HepG2 (cell line): ENCODE results near the gene EPHA2. TPM values are rescaled to one million over a fixed set of nuclear protein-coding genes. Genes with fewer than 3 reads are reported as not detected.
A peak's percentile ranks its signal among the peaks of the same experiment; 100 is the strongest.

Experiments used
- HMGA1 ChIP-seq: sonication (generic); formaldehyde crosslinking; conservative IDR thresholded peaks from 2 replicates; pipeline ENCODE4 v1.4.0; 2020; ENCODE audit warnings: missing genetic modification reagents
- HOXD1 ChIP-seq: sonication (generic); formaldehyde crosslinking; IDR thresholded peaks from 2 replicates; pipeline ENCODE4 v1.5.0; 2020; ENCODE audit warnings: missing genetic modification reagents
- MYC ChIP-seq: sonication (generic); formaldehyde crosslinking; IDR thresholded peaks from 2 replicates; pipeline ENCODE4 v1.9.0; 2021; ENCODE audit warnings: missing genetic modification reagents, borderline replicate concordance
- NFIB ChIP-seq: sonication (generic); formaldehyde crosslinking; IDR thresholded peaks from 2 replicates; pipeline ENCODE4 v1.9.0; 2021; ENCODE audit warnings: missing genetic modification reagents, mild to moderate bottlenecking, borderline replicate concordance
- PLSCR1 ChIP-seq: sonication (generic); formaldehyde crosslinking; IDR thresholded peaks from 2 replicates; pipeline ENCODE4 v1.5.0; 2020; ENCODE audit warnings: missing genetic modification reagents, mild to moderate bottlenecking, borderline replicate concordance
- PRDM15 ChIP-seq: sonication (generic); formaldehyde crosslinking; IDR thresholded peaks from 2 replicates; pipeline ENCODE4 v1.4.0; 2020; ENCODE audit warnings: missing genetic modification reagents
- RNF2 ChIP-seq: fragments of 450-650 bp; conservative IDR thresholded peaks from 2 replicates; pipeline ENCODE4 v1.6.1; 2016; ENCODE audit warnings: low read depth
- RXRA ChIP-seq: sonication (generic); formaldehyde crosslinking; IDR thresholded peaks from 2 replicates; pipeline ENCODE4 v1.5.1; 2020; ENCODE audit warnings: missing genetic modification reagents
- TERF1 ChIP-seq: sonication (generic); formaldehyde crosslinking; IDR thresholded peaks from 2 replicates; pipeline ENCODE4 v1.8.0; 2022; ENCODE audit warnings: mild to moderate bottlenecking, missing genetic modification reagents, moderate library complexity
- TGIF2 ChIP-seq: IDR thresholded peaks from 2 replicates; pipeline ENCODE4 v1.6.1; 2016; ENCODE audit warnings: control low read depth, missing compliant biosample characterization
- THAP7 ChIP-seq: sonication (generic); formaldehyde crosslinking; IDR thresholded peaks from 2 replicates; pipeline ENCODE4 v1.8.1; 2023; ENCODE audit warnings: mild to moderate bottlenecking, missing genetic modification reagents
- ZBTB10 ChIP-seq: sonication (generic); formaldehyde crosslinking; IDR thresholded peaks from 2 replicates; pipeline ENCODE4 v1.4.0; 2020; ENCODE audit warnings: missing genetic modification reagents, borderline replicate concordance
- ZBTB38 ChIP-seq: sonication (generic); formaldehyde crosslinking; IDR thresholded peaks from 2 replicates; pipeline ENCODE4 v1.5.1; 2020; ENCODE audit warnings: mild to moderate bottlenecking, missing genetic modification reagents
- ZNF329 ChIP-seq: sonication (generic); formaldehyde crosslinking; IDR thresholded peaks from 2 replicates; pipeline ENCODE4 v1.9.0; 2021; ENCODE audit warnings: low read depth, mild to moderate bottlenecking, missing genetic modification reagents
- ZNF567 ChIP-seq: sonication (generic); formaldehyde crosslinking; IDR thresholded peaks from 2 replicates; pipeline ENCODE4 v1.8.1; 2023; ENCODE audit warnings: mild to moderate bottlenecking, missing genetic modification reagents, borderline replicate concordance
- ZNF614 ChIP-seq: IDR thresholded peaks from 2 replicates; pipeline ENCODE4 v1.6.1; 2018; ENCODE audit warnings: missing biosample characterization, missing genetic modification reagents, inconsistent platforms, borderline replicate concordance
- ZNF790 ChIP-seq: sonication (generic); formaldehyde crosslinking; IDR thresholded peaks from 2 replicates; pipeline ENCODE4 v1.8.0; 2022; ENCODE audit warnings: missing genetic modification reagents, mild to moderate bottlenecking, borderline replicate concordance
- ZNF891 ChIP-seq: sonication (generic); formaldehyde crosslinking; IDR thresholded peaks from 2 replicates; pipeline ENCODE4 v1.5.0; 2020; ENCODE audit warnings: mild to moderate bottlenecking, missing genetic modification reagents
- polyA plus RNA-seq, 8 experiments: library from polyadenylated mRNA; depleted of rRNA in 3 of 8; stranded (reverse) in 7 of 8; unstranded in 1 of 8; fragments of >200 nt; fragmentation: Illumina TruSeq in 4 of 8; extraction: Trizol in 4 of 8; gene quantifications; 2 replicates each; pipeline versions ENCODE4 v1.2.1 to v1.2.3, GENCODE V29; 2011 to 2016; ENCODE audit warnings: low read depth in 4 of 8, missing spikeins in 1 of 8, mixed read lengths in 1 of 8; ENCODE audit not compliant: insufficient read depth in 1 of 8
- total RNA-seq, 5 experiments: library from RNA; depleted of rRNA; stranded (reverse); fragments of >200 nt; fragmentation: Illumina TruSeq; extraction: Trizol; gene quantifications; 2 replicates each; pipeline ENCODE4 v1.2.3, GENCODE V29; 2016; ENCODE audit warnings: low read depth in 1 of 5

Gene EPHA2
- total and polyA plus RNA-seq, 2 of the 13 experiments (the other 11 are each of a cell fraction or from before 2014, with no cell fraction given), result 33.6 to 53.6 TPM

- TF ChIP-seq TERF1 (CRISPR knock-in tag) (no peak), RNF2 (0 out of 2 replicates have a peak, but pooled peaks have one; percentile 14), ZBTB38 (no peak), HOXD1 (CRISPR knock-in tag) (no peak), HMGA1 (CRISPR knock-in tag) (no peak), ZNF329 (CRISPR knock-in tag) (no peak), ZNF891 (CRISPR knock-in tag) (0 out of 2 replicates have a peak, but pooled peaks have one; percentile 58), NFIB (CRISPR knock-in tag) (no peak), ZBTB10 (0 out of 2 replicates have a peak, but pooled peaks have one; percentile 35), THAP7 (0 out of 2 replicates have a peak, but pooled peaks have one; percentile 52), RXRA (CRISPR knock-in tag) (peak; percentile 90), PRDM15 (CRISPR knock-in tag) (no peak), PLSCR1 (CRISPR knock-in tag) (no peak), ZNF790 (no peak), MYC (CRISPR knock-in tag) (no peak), TGIF2 (peak; percentile 26; the same call in 1 of the 2 replicates), ZNF614 (CRISPR knock-in tag) (no peak), ZNF567 (CRISPR knock-in tag) (no peak)
These were observed 23.0 kb upstream of the EPHA2 start (continued) for GRCh38 chr1:16178596-16179497.
